ENCODE data around the gene FOXL3.

DNA sequence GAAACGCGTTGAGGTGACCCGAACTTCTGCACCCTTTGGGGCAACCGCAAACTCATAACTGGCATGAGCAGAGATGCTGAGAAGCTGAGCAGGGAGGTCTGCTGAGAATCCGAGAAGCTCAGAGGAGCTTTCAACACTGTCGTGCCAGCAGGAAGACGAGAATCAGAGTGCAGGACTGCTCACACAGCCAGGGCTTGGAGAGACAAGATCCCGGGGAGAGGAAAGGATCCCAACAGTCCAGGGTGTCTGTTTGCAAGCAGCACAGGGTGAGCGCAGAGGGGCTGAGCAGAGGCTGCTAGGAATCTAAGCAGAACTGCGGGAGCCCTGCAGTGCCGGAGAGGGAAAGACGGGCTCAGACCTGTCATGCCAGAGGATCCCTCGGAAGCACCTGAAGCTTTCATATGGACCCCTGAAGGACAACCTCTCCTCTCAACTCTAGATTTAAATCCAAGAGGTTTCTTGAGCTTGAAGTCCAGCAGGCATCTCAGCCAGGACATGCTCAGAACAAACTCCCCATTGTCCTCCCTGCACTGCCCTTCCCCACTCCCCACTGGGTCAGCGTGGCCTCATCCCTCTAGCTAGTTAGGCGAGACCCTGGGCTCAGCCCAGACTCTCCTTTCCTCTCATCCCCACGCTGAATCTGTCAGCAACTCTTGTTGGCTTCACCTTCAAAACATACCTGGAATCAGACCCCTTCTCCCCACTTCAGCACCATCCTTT, 40.7 kb downstream of the FOXL3 start:
- TF ChIP-seq, protein P1, sequence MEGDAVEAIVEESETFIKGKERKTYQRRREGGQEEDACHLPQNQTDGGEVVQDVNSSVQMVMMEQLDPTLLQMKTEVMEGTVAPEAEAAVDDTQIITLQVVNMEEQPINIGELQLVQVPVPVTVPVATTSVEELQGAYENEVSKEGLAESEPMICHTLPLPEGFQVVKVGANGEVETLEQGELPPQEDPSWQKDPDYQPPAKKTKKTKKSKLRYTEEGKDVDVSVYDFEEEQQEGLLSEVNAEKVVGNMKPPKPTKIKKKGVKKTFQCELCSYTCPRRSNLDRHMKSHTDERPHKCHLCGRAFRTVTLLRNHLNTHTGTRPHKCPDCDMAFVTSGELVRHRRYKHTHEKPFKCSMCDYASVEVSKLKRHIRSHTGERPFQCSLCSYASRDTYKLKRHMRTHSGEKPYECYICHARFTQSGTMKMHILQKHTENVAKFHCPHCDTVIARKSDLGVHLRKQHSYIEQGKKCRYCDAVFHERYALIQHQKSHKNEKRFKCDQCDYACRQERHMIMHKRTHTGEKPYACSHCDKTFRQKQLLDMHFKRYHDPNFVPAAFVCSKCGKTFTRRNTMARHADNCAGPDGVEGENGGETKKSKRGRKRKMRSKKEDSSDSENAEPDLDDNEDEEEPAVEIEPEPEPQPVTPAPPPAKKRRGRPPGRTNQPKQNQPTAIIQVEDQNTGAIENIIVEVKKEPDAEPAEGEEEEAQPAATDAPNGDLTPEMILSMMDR (IDR thresholded peaks at IDR 0.05; ENCODE audit: low read depth, low read length, poor library complexity, severe bottlenecking) = no peak
- no peak for TF ChIP-seq EZH2phosphoT487 (IDR thresholded peaks at IDR 0.05; ENCODE audit: borderline replicate concordance, low read length)
